GM23338 (cell line): ENCODE measurements around the gene CCIN. TPM values are rescaled to one million over a fixed set of nuclear protein-coding genes. Genes with fewer than 3 reads are reported as not detected.
A peak's percentile ranks its signal among the peaks of the same experiment; 100 is the strongest.

Source experiments
- ATAC-seq: fragments of 200-7000 bp; cut with Tn5 transposase; 3 replicates; pipeline ENCODE4 v1.9.1; 2020
- DNase-seq: peaks from one replicate; pipeline ENCODE4 v3.0.0-alpha.2; 2015; ENCODE audit warnings: low spot score
- H2AFZ ChIP-seq: fragments of 200-600 bp; sonication (generic); 2 replicates; pipeline ENCODE4 v1.8.0; 2016; ENCODE audit warnings: antibody characterized with exemption, mild to moderate bottlenecking, moderate library complexity
- H3F3A ChIP-seq: fragments of 200-600 bp; sonication (generic); replicated peaks from 2 replicates; pipeline ENCODE4 v1.8.0; 2017; ENCODE audit warnings: antibody characterized with exemption, mixed run types, low read depth
- H3K27ac ChIP-seq: fragments of 200-600 bp; sonication (generic); 2 replicates; pipeline ENCODE4 v1.6.1; 2016; ENCODE audit warnings: low read depth
- H3K27me3 ChIP-seq: fragments of 200-600 bp; sonication (generic); 2 replicates; pipeline ENCODE4 v1.8.0; 2016; ENCODE audit warnings: mild to moderate bottlenecking, mixed run types, moderate library complexity; ENCODE audit not compliant: insufficient read depth
- H3K36me3 ChIP-seq: fragments of 200-600 bp; sonication (generic); 2 replicates; pipeline ENCODE4 v1.8.0; 2016; ENCODE audit warnings: mild to moderate bottlenecking; ENCODE audit not compliant: insufficient read depth
- H3K4me1 ChIP-seq: fragments of 200-600 bp; sonication (generic); 2 replicates; pipeline ENCODE4 v1.8.0; 2016; ENCODE audit warnings: mild to moderate bottlenecking, moderate library complexity; ENCODE audit not compliant: insufficient read depth
- H3K4me2 ChIP-seq: fragments of 200-600 bp; sonication (generic); 2 replicates; pipeline ENCODE4 v1.7.1; 2017; ENCODE audit warnings: mixed run types
- H3K4me3 ChIP-seq: fragments of 200-600 bp; sonication (generic); 2 replicates; pipeline ENCODE4 v1.6.1; 2016; ENCODE audit warnings: mixed run types
- H3K79me2 ChIP-seq: fragments of 200-600 bp; sonication (generic); replicated peaks from 2 replicates; pipeline ENCODE4 v1.8.0; 2017; ENCODE audit warnings: mild to moderate bottlenecking; ENCODE audit not compliant: insufficient read depth
- H3K9me2 ChIP-seq: fragments of 200-600 bp; sonication (generic); 2 replicates; pipeline ENCODE4 v1.8.0; 2017; ENCODE audit not compliant: insufficient read depth
- H4K20me1 ChIP-seq: fragments of 200-600 bp; sonication (generic); replicated peaks from 2 replicates; pipeline ENCODE4 v1.8.0; 2017; ENCODE audit warnings: mild to moderate bottlenecking; ENCODE audit not compliant: insufficient read depth
- H3K27ac Mint-ChIP-seq: 2 replicates; pipeline ENCODE4 v1.8.0; 2020; ENCODE audit warnings: inconsistent platforms, mild to moderate bottlenecking, moderate library complexity, mixed read lengths
- H3K27me3 Mint-ChIP-seq: 3 replicates; pipeline ENCODE4 v1.8.0; 2022; ENCODE audit warnings: low read depth, mild to moderate bottlenecking, moderate library complexity, mixed read lengths, inconsistent platforms; ENCODE audit not compliant: insufficient read depth, poor library complexity
- H3K36me3 Mint-ChIP-seq: 3 replicates; pipeline ENCODE4 v1.8.0; 2021; ENCODE audit warnings: low read depth, mild to moderate bottlenecking, inconsistent platforms, moderate library complexity, mixed read lengths
- H3K4me1 Mint-ChIP-seq: 3 replicates; pipeline ENCODE4 v1.8.0; 2020; ENCODE audit warnings: mild to moderate bottlenecking, inconsistent platforms, mixed read lengths
- H3K4me3 Mint-ChIP-seq: 3 replicates; pipeline ENCODE4 v1.8.0; 2021; ENCODE audit warnings: moderate library complexity, mild to moderate bottlenecking, inconsistent platforms, mixed read lengths
- H3K9me3 Mint-ChIP-seq: 3 replicates; pipeline ENCODE4 v1.8.0; 2020; ENCODE audit warnings: moderate library complexity, mild to moderate bottlenecking, inconsistent platforms, mixed read lengths
- CREB1 ChIP-seq: fragments of 250-450 bp; sonication (Bioruptor Pico); IDR thresholded peaks from 2 replicates; pipeline ENCODE4 v1.5.0; 2020; ENCODE audit warnings: low read depth, mild to moderate bottlenecking, moderate library complexity
- EZH2 ChIP-seq: fragments of 200-600 bp; sonication (generic); IDR thresholded peaks from one replicate; pipeline ENCODE4 v1.8.0; 2017; ENCODE audit warnings: antibody characterized with exemption, mild to moderate bottlenecking, low read depth; ENCODE audit not compliant: unreplicated experiment
- EZH2phosphoT487 ChIP-seq: fragments of 200-600 bp; sonication (generic); IDR thresholded peaks from one replicate; pipeline ENCODE4 v1.8.1; 2018; ENCODE audit warnings: antibody characterized with exemption; ENCODE audit not compliant: unreplicated experiment
- JUNB ChIP-seq: IDR thresholded peaks from one replicate; pipeline ENCODE4 v1.6.1; 2016; ENCODE audit warnings: antibody characterized with exemption; ENCODE audit not compliant: unreplicated experiment
- NANOG ChIP-seq: IDR thresholded peaks from 2 replicates; pipeline ENCODE4 v1.6.1; 2016; ENCODE audit warnings: antibody characterized with exemption, borderline replicate concordance
- POLR2AphosphoS5 ChIP-seq: IDR thresholded peaks from 2 replicates; pipeline ENCODE4 v1.6.1; 2016; ENCODE audit warnings: antibody characterized with exemption, low read depth
- STAT1 ChIP-seq: IDR thresholded peaks from one replicate; pipeline ENCODE4 v1.6.1; 2016; ENCODE audit warnings: antibody characterized with exemption; ENCODE audit not compliant: unreplicated experiment
- ZNF114 ChIP-seq: fragments of 250-450 bp; sonication (Bioruptor Pico); IDR thresholded peaks from 2 replicates; pipeline ENCODE4 v1.5.0; 2020; ENCODE audit warnings: mild to moderate bottlenecking, moderate library complexity
- ZNF331 ChIP-seq: fragments of 250-450 bp; sonication (Bioruptor Pico); IDR thresholded peaks from 2 replicates; pipeline ENCODE4 v1.5.0; 2020; ENCODE audit warnings: low read depth, mild to moderate bottlenecking, moderate library complexity
- polyA plus RNA-seq: library from polyadenylated mRNA; unstranded; fragments of >200 nt; fragmentation: Nextera tagmentation; extraction: Ambion mirVana; gene quantifications from 2 replicates; pipeline ENCODE4 v1.2.1, GENCODE V29; 2016
- total RNA-seq: library from RNA; depleted of rRNA; stranded (reverse); fragments of >200 nt; shearing (Covaris generic); gene quantifications from 2 replicates; pipeline ENCODE4 v1.2.3, GENCODE V29; 2014
- TF ChIP-seq, protein P1 (sequence below): IDR thresholded peaks from 2 replicates; pipeline ENCODE4 v1.6.1; 2016; ENCODE audit warnings: antibody characterized with exemption
- TF ChIP-seq, protein P2 (sequence below), 2 experiments: fragments of 200-600 bp in 1 of 2; sonication (generic) in 1 of 2; conservative IDR thresholded peaks; 2 replicates each; pipeline versions ENCODE4 v1.5.1 to v1.6.1; 2016 to 2017; ENCODE audit warnings: antibody characterized with exemption in 2 of 2, low read depth in 2 of 2, mild to moderate bottlenecking in 2 of 2, moderate library complexity in 1 of 2
- TF ChIP-seq, protein P3 (sequence below): IDR thresholded peaks from one replicate; pipeline ENCODE4 v1.6.1; 2018; ENCODE audit warnings: antibody characterized with exemption; ENCODE audit not compliant: unreplicated experiment

Gene CCIN
- total and polyA plus RNA-seq, 2 experiments from 2014 or later = 0.14 TPM; not detected in 1

DNA sequence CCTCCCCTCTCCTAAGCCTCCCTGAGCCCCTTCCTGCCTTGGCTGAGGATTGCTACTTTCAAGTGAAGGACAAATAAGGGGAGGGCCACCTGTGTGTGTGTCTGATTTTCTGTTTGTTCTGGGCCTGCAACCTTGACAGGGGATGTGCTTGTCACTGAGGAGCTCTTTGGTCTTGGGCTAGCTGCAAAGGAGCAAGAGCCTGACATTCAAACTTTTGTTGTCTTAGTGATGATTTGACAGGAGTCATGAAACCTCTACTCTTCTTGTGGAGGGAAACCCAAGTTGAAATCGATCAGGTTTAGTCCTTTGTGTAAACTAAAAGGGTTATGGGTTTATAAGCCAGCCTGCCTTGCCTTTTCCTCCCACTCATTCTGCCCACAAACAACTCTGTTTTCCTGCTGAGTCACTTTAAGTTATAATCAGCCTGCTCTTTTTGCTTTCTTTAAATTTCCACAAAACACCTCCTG is 38.4 kb downstream of the CCIN start:
- Histone ChIP-seq H3K79me2 (peaks cover 80% of the 10 kb centered on the region), H3K27me3 (no peaks in the 10 kb centered on the region), H3K4me1 (no peaks in the 10 kb centered on the region), H3K4me2 (no peak overlapping the region), H3K36me3 (peaks cover 71% of the 10 kb centered on the region), H2AFZ (no peak overlapping the region), H3K9me2 (no peaks in the 10 kb centered on the region), H3K27ac (no peak overlapping the region), H4K20me1 (peaks cover 71% of the 10 kb centered on the region), H3K4me3 (no peak overlapping the region), H3F3A (peaks cover 2% of the 10 kb centered on the region; the same call in 1 of the 2 replicates)
- TF ChIP-seq STAT1 = no peak
- Mint-ChIP-seq H3K36me3 (peaks cover 97% of the 10 kb centered on the region), H3K27me3 (peaks cover 6% of the 10 kb centered on the region), H3K27ac (peak overlapping the region; percentile 77; the same call in 1 of the 2 replicates), H3K4me3 (no peak overlapping the region), H3K4me1 (no peaks in the 10 kb centered on the region), H3K9me3 (no peaks in the 10 kb centered on the region)
- ATAC-seq (no peak), DNase-seq (no peak)

DNA sequence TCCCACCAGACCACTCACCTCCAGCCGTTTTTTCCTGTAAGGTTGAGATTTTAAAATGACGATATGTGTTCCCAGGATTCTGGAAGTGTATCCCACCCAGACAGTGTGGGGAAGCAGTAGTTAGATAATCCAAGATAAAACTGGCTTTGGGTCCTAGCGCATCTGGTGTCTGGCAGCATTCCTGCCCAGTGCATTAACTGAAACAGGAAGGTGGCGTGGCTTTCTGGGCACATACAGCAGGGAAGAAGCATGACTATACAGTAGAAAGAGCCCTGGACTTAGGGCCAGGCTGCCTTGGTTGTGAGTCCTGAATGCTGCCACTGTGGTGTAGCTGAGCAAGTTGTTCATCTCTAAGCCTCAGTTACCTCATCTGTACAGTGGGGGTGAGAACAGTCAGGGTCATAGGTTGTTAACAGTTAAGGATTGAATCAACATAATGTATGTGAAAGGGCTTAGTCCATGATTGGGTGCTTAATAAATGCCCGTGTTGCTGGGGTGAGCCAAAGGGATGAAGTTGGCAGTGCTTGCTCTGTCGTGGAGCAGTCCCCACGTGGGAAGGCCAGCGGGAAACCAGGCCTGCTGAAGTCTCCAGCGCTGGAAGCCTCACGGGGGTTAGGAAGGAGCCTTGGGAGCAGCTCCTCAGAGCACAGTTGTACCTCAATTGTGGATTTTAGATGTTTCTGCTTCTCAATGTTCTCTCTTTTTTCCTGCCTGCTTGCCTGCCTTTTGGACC is 39.5 kb downstream of the CCIN start:
- no peak overlapping the region for H3K4me3 Mint-ChIP-seq
- no peaks in the 10 kb centered on the region for H3K9me3 Mint-ChIP-seq
- H3K79me2 ChIP-seq = peaks cover 88% of the 10 kb centered on the region
- no peak overlapping the region for H3K27ac Mint-ChIP-seq
- ATAC-seq (no peak), DNase-seq (no peak)
- H3K4me1 ChIP-seq = no peaks in the 10 kb centered on the region
- H3K4me2 ChIP-seq = no peak overlapping the region
- no peak overlapping the region for H2AFZ ChIP-seq
- H3K27me3 Mint-ChIP-seq = peaks cover 3% of the 10 kb centered on the region
- H3K36me3 Mint-ChIP-seq = peaks cover 93% of the 10 kb centered on the region
- peaks cover 63% of the 10 kb centered on the region for H3K36me3 ChIP-seq
- H3K27me3 ChIP-seq = no peaks in the 10 kb centered on the region
- peaks cover 68% of the 10 kb centered on the region for H4K20me1 ChIP-seq
- H3K4me1 Mint-ChIP-seq = no peaks in the 10 kb centered on the region
- no peak overlapping the region for H3K4me3 ChIP-seq
- peaks cover 2% of the 10 kb centered on the region; the same call in 1 of the 2 replicates for H3F3A ChIP-seq
- no peak overlapping the region for H3K27ac ChIP-seq
- no peaks in the 10 kb centered on the region for H3K9me2 ChIP-seq
- TF ChIP-seq EZH2phosphoT487 = no peak
- TF ChIP-seq JUNB = no peak
- TF ChIP-seq, protein P1, sequence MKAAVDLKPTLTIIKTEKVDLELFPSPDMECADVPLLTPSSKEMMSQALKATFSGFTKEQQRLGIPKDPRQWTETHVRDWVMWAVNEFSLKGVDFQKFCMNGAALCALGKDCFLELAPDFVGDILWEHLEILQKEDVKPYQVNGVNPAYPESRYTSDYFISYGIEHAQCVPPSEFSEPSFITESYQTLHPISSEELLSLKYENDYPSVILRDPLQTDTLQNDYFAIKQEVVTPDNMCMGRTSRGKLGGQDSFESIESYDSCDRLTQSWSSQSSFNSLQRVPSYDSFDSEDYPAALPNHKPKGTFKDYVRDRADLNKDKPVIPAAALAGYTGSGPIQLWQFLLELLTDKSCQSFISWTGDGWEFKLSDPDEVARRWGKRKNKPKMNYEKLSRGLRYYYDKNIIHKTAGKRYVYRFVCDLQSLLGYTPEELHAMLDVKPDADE = no peak
- no peak for TF ChIP-seq EZH2
- TF ChIP-seq ZNF114 (CRISPR knock-in tag) = no peak
- TF ChIP-seq, protein P2, sequence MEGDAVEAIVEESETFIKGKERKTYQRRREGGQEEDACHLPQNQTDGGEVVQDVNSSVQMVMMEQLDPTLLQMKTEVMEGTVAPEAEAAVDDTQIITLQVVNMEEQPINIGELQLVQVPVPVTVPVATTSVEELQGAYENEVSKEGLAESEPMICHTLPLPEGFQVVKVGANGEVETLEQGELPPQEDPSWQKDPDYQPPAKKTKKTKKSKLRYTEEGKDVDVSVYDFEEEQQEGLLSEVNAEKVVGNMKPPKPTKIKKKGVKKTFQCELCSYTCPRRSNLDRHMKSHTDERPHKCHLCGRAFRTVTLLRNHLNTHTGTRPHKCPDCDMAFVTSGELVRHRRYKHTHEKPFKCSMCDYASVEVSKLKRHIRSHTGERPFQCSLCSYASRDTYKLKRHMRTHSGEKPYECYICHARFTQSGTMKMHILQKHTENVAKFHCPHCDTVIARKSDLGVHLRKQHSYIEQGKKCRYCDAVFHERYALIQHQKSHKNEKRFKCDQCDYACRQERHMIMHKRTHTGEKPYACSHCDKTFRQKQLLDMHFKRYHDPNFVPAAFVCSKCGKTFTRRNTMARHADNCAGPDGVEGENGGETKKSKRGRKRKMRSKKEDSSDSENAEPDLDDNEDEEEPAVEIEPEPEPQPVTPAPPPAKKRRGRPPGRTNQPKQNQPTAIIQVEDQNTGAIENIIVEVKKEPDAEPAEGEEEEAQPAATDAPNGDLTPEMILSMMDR (conservative IDR thresholded peaks at IDR 0.05; ENCODE audit: low read depth in 2 of 2) = no peak
- no peak for TF ChIP-seq ZNF331
- TF ChIP-seq STAT1 = no peak
- TF ChIP-seq POLR2AphosphoS5 = no peak
- no peak for TF ChIP-seq NANOG
- TF ChIP-seq CREB1 (CRISPR knock-in tag) = no peak
- TF ChIP-seq, protein P3, sequence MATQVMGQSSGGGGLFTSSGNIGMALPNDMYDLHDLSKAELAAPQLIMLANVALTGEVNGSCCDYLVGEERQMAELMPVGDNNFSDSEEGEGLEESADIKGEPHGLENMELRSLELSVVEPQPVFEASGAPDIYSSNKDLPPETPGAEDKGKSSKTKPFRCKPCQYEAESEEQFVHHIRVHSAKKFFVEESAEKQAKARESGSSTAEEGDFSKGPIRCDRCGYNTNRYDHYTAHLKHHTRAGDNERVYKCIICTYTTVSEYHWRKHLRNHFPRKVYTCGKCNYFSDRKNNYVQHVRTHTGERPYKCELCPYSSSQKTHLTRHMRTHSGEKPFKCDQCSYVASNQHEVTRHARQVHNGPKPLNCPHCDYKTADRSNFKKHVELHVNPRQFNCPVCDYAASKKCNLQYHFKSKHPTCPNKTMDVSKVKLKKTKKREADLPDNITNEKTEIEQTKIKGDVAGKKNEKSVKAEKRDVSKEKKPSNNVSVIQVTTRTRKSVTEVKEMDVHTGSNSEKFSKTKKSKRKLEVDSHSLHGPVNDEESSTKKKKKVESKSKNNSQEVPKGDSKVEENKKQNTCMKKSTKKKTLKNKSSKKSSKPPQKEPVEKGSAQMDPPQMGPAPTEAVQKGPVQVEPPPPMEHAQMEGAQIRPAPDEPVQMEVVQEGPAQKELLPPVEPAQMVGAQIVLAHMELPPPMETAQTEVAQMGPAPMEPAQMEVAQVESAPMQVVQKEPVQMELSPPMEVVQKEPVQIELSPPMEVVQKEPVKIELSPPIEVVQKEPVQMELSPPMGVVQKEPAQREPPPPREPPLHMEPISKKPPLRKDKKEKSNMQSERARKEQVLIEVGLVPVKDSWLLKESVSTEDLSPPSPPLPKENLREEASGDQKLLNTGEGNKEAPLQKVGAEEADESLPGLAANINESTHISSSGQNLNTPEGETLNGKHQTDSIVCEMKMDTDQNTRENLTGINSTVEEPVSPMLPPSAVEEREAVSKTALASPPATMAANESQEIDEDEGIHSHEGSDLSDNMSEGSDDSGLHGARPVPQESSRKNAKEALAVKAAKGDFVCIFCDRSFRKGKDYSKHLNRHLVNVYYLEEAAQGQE = no peak
